Prostate gland (tissue), 2 donors: Measurements from ENCODE around the gene IL12RB2. TPM values are rescaled to one million over a fixed set of nuclear protein-coding genes. Genes with fewer than 3 reads are reported as not detected.

Experiments used
- DNase-seq: peaks from one replicate; pipeline ENCODE4 v3.0.0-alpha.2; 2019; ENCODE audit warnings: low spot score
- H3K27ac ChIP-seq, 2 donors: fragments of 200-600 bp; sonication (generic); 2 replicates each; pipeline ENCODE4 v1.5.1; 2017 to 2019
- H3K27me3 ChIP-seq: fragments of 200-600 bp; sonication (generic); replicated peaks from 2 replicates; pipeline ENCODE4 v1.5.1; 2019; ENCODE audit not compliant: insufficient read depth
- H3K36me3 ChIP-seq, 2 donors: fragments of 200-600 bp; sonication (generic); 1 replicate in 1 of 2; 2 replicates in 1 of 2; pipeline versions ENCODE4 v1.5.1 to v1.8.1; 2017 to 2019
- H3K4me1 ChIP-seq: fragments of 200-600 bp; sonication (generic); replicated peaks from 2 replicates; pipeline ENCODE4 v1.5.1; 2019
- H3K4me3 ChIP-seq, 2 donors: fragments of 200-600 bp; sonication (generic); 2 replicates each; pipeline ENCODE4 v1.5.1; 2017 to 2019
- H3K9me3 ChIP-seq: fragments of 200-600 bp; sonication (generic); 2 replicates; pipeline ENCODE4 v1.5.1; 2017
- CTCF ChIP-seq, 4 experiments: fragments of 200-600 bp in 2 of 4; fragments of 450-650 bp in 2 of 4; sonication (generic) in 2 of 4; IDR thresholded peaks; 1 replicate in 3 of 4; 2 replicates in 1 of 4; pipeline ENCODE4 v1.5.1; 2016 to 2019; ENCODE audit warnings: antibody characterized with exemption in 4 of 4, mild to moderate bottlenecking in 2 of 4, moderate library complexity in 2 of 4
- POLR2A ChIP-seq: fragments of 450-650 bp; IDR thresholded peaks from one replicate; pipeline ENCODE4 v1.6.1; 2016; ENCODE audit warnings: antibody characterized with exemption, mild to moderate bottlenecking
- POLR2AphosphoS5 ChIP-seq: sonication (generic); formaldehyde crosslinking; IDR thresholded peaks from one replicate; pipeline ENCODE4 v1.6.1; 2017; ENCODE audit warnings: antibody characterized with exemption
- WGBS: methylation state at CpG from one replicate; pipeline ENCODE4 v1.1.5; 2018; 5-methylcytosine and 5-hydroxymethylcytosine counted together
- intact Hi-C: fragments of 100-400 bp; cut with DNase I; formaldehyde crosslinking; loops from one replicate; pipeline ENCODE4 v1.14.2; 2022
- total RNA-seq, 2 donors: library from RNA; depleted of rRNA; stranded (reverse); fragments of >200 nt; gene quantifications; one replicate each; pipeline ENCODE4 v1.1.0, GENCODE V29; 2016

IL12RB2 gene
- total RNA-seq, 2 donors from 2014 or later: 0.18 to 1.6 TPM

GRCh38 chr1:67332653-67333529 lies 25.2 kb downstream of the IL12RB2 start:
- H3K9me3 ChIP-seq: no peaks in the 10 kb centered on the region
- no peaks in the 10 kb centered on the region for H3K4me1 ChIP-seq
- no peak for DNase-seq
- H3K27ac ChIP-seq: no peak overlapping the region
- TF ChIP-seq POLR2A (no peak), CTCF (IDR thresholded peaks at IDR 0.05) (no peak), POLR2AphosphoS5 (no peak)
- WGBS: 67% methylated on average over 4 of the region's 4 CpGs
- no peak overlapping the region for H3K4me3 ChIP-seq
- H3K27me3 ChIP-seq: no peaks in the 10 kb centered on the region
- intact Hi-C loops: no loop called here
- H3K36me3 ChIP-seq: no peaks in the 10 kb centered on the region

GRCh38 chr1:67333603-67334002 lies 25.9 kb downstream of the IL12RB2 start:
- 79% methylated on average over 3 of the region's 3 CpGs for WGBS
- intact Hi-C loops: no loop called here
- H3K4me1 ChIP-seq: no peaks in the 10 kb centered on the region
- no peaks in the 10 kb centered on the region for H3K36me3 ChIP-seq
- DNase-seq: no peak
- no peaks in the 10 kb centered on the region for H3K27me3 ChIP-seq
- no peak overlapping the region for H3K27ac ChIP-seq
- H3K9me3 ChIP-seq: no peaks in the 10 kb centered on the region
- TF ChIP-seq POLR2AphosphoS5 (no peak), CTCF (IDR thresholded peaks at IDR 0.05) (no peak), POLR2A (no peak)
- H3K4me3 ChIP-seq: no peak overlapping the region

DNA sequence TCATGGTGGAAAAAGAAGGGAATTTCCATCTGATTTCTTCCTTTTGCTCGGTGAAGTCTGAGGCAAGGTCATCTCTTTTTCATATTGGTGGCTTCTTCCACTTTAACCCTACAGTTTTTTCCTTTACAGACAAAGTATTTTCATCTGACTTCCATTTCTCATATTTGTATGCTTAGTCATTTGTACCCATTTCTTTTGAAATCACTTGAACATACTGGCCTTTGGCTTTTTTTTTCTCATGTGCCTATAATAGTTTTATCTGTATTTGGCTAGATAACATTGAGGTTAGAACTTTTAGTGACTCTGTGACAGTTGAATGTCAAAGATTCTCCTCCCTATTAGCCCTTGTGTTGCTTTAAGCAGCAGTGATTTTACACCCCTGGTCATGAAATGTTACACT lies 27.7 kb downstream of the IL12RB2 start:
- Histone ChIP-seq H3K27ac (no peak overlapping the region), H3K27me3 (no peaks in the 10 kb centered on the region), H3K36me3 (no peaks in the 10 kb centered on the region), H3K4me3 (no peak overlapping the region), H3K9me3 (no peaks in the 10 kb centered on the region), H3K4me1 (no peaks in the 10 kb centered on the region)
- no peak for TF ChIP-seq POLR2A
- TF ChIP-seq POLR2AphosphoS5: no peak
- TF ChIP-seq CTCF (IDR thresholded peaks at IDR 0.05): no peak
- DNase-seq: no peak
- WGBS: 87% methylated on average over 1 of the region's 1 CpG
- intact Hi-C loops: no loop called here

DNA sequence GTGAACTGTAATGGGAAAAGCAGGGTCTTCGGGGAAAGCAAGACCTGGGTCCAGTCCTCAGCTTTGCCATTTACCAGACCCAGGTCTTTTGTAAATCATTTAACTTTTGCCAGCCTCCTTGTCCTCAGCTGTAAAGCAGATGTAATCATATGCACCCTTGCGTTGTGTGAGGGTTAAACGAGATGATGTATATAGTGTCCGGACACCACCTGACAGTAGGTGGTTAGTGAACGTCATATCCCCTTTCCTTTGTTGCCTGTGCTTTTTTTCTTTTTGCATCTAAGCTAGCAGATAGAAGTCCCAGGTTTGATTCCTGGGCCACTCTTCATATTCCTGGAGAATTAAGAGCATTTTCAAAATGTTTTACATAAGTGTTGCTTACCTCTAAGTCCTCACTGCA lies 28.5 kb downstream of the IL12RB2 start:
- Histone ChIP-seq H3K4me3 (no peak overlapping the region), H3K4me1 (no peaks in the 10 kb centered on the region), H3K27ac (no peak overlapping the region), H3K27me3 (no peaks in the 10 kb centered on the region), H3K36me3 (no peaks in the 10 kb centered on the region), H3K9me3 (no peaks in the 10 kb centered on the region)
- WGBS: 93% methylated on average over 5 of the region's 5 CpGs
- TF ChIP-seq CTCF (IDR thresholded peaks at IDR 0.05) (no peak), POLR2AphosphoS5 (no peak), POLR2A (no peak)
- no peak for DNase-seq
- intact Hi-C loops: no loop called here

DNA sequence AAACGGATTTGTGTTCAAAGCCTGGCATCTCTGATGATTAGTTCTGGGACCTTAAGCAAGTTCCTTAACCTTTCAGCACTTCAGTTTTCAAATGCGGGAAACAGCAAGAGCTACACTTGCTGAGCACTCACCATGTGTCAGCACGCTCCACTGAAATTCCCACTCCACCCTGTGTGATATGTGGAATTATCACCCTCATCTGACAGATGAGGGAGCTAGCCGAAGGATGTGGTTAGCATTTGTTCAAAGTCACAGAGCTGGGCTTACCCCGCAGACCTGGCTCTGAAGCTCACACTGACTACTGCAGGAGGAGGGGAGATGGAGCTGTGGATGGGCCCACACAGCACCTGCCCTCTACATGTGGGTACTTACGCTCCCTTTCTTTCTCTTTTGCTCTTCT lies 29.1 kb downstream of the IL12RB2 start:
- no peak for TF ChIP-seq CTCF (IDR thresholded peaks at IDR 0.05)
- no peak for TF ChIP-seq POLR2AphosphoS5
- no peak for TF ChIP-seq POLR2A
- H3K27ac ChIP-seq: no peak overlapping the region
- no peak for DNase-seq
- intact Hi-C loops: no loop called here
- no peaks in the 10 kb centered on the region for H3K36me3 ChIP-seq
- no peaks in the 10 kb centered on the region for H3K27me3 ChIP-seq
- H3K9me3 ChIP-seq: no peaks in the 10 kb centered on the region
- no peaks in the 10 kb centered on the region for H3K4me1 ChIP-seq
- no peak overlapping the region for H3K4me3 ChIP-seq
- 90% methylated on average over 6 of the region's 6 CpGs for WGBS
